Prostate gland (tissue), 2 donors: Measurements from ENCODE around the gene PKM. TPM values are rescaled to one million over a fixed set of nuclear protein-coding genes. Genes with fewer than 3 reads are reported as not detected.

Experiments used
- DNase-seq: peaks from one replicate; pipeline ENCODE4 v3.0.0-alpha.2; 2019; ENCODE audit warnings: low spot score
- H3K27ac ChIP-seq, 2 donors: fragments of 200-600 bp; sonication (generic); 2 replicates each; pipeline ENCODE4 v1.5.1; 2017 to 2019
- H3K27me3 ChIP-seq: fragments of 200-600 bp; sonication (generic); replicated peaks from 2 replicates; pipeline ENCODE4 v1.5.1; 2019; ENCODE audit not compliant: insufficient read depth
- H3K36me3 ChIP-seq, 2 donors: fragments of 200-600 bp; sonication (generic); 1 replicate in 1 of 2; 2 replicates in 1 of 2; pipeline versions ENCODE4 v1.5.1 to v1.8.1; 2017 to 2019
- H3K4me1 ChIP-seq: fragments of 200-600 bp; sonication (generic); replicated peaks from 2 replicates; pipeline ENCODE4 v1.5.1; 2019
- H3K4me3 ChIP-seq, 2 donors: fragments of 200-600 bp; sonication (generic); 2 replicates each; pipeline ENCODE4 v1.5.1; 2017 to 2019
- H3K9me3 ChIP-seq: fragments of 200-600 bp; sonication (generic); 2 replicates; pipeline ENCODE4 v1.5.1; 2017
- CTCF ChIP-seq, 4 experiments: fragments of 200-600 bp in 2 of 4; fragments of 450-650 bp in 2 of 4; sonication (generic) in 2 of 4; IDR thresholded peaks; 1 replicate in 3 of 4; 2 replicates in 1 of 4; pipeline ENCODE4 v1.5.1; 2016 to 2019; ENCODE audit warnings: antibody characterized with exemption in 4 of 4, mild to moderate bottlenecking in 2 of 4, moderate library complexity in 2 of 4
- POLR2A ChIP-seq: fragments of 450-650 bp; IDR thresholded peaks from one replicate; pipeline ENCODE4 v1.6.1; 2016; ENCODE audit warnings: antibody characterized with exemption, mild to moderate bottlenecking
- POLR2AphosphoS5 ChIP-seq: sonication (generic); formaldehyde crosslinking; IDR thresholded peaks from one replicate; pipeline ENCODE4 v1.6.1; 2017; ENCODE audit warnings: antibody characterized with exemption
- WGBS: methylation state at CpG from one replicate; pipeline ENCODE4 v1.1.5; 2018; 5-methylcytosine and 5-hydroxymethylcytosine counted together
- intact Hi-C: fragments of 100-400 bp; cut with DNase I; formaldehyde crosslinking; loops from one replicate; pipeline ENCODE4 v1.14.2; 2022
- total RNA-seq, 2 donors: library from RNA; depleted of rRNA; stranded (reverse); fragments of >200 nt; gene quantifications; one replicate each; pipeline ENCODE4 v1.1.0, GENCODE V29; 2016

PKM gene
- total RNA-seq, 2 donors from 2014 or later, result 470 to 513 TPM

GRCh38 chr15:72178976-72179585, 51.9 kb downstream of the PKM start:
- Histone ChIP-seq H3K27ac (no peak overlapping the region), H3K9me3 (no peaks in the 10 kb centered on the region), H3K4me3 (no peak overlapping the region), H3K27me3 (no peaks in the 10 kb centered on the region), H3K4me1 (peaks cover 4% of the 10 kb centered on the region), H3K36me3 (no peaks in the 10 kb centered on the region)
- intact Hi-C loops, result no loop called here
- DNase-seq, result no peak
- TF ChIP-seq POLR2A (no peak), CTCF (IDR thresholded peaks at IDR 0.05) (no peak), POLR2AphosphoS5 (no peak)
- WGBS, result 93% methylated on average over 13 of the region's 13 CpGs

DNA sequence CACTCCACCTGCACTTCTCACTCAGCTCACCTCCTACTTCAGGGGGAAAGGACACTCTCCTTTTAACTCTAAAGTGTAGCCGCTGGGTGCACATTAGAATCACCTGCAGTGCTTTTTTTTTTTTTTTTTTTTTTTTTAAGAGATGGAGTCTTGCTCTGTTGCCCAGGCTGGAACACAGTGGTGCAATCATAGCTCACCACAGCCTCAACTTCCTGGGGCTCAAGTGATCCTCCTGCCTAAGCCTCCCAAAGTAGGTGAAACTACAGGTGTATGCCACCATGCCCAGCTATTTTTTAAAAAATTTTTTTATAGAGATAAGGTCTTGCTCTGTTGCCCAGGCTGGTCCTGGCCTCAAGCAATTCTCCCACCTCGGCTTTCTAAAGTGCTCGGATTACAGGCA, 54.2 kb downstream of the PKM start:
- Histone ChIP-seq H3K27ac (no peak overlapping the region), H3K4me3 (no peak overlapping the region), H3K4me1 (peaks cover 4% of the 10 kb centered on the region), H3K36me3 (no peaks in the 10 kb centered on the region), H3K9me3 (no peaks in the 10 kb centered on the region), H3K27me3 (no peaks in the 10 kb centered on the region)
- WGBS, result 87% methylated on average over 3 of the region's 3 CpGs
- TF ChIP-seq POLR2AphosphoS5 (no peak), POLR2A (no peak)
- intact Hi-C loops, result no loop called here
- no peak for DNase-seq

- intact Hi-C loops, result no loop called here
- WGBS, result 84% methylated on average over 6 of the region's 6 CpGs
- H3K4me1 ChIP-seq, result peaks cover 4% of the 10 kb centered on the region
- H3K27me3 ChIP-seq, result no peaks in the 10 kb centered on the region
- DNase-seq, result no peak
- no peak for TF ChIP-seq CTCF (IDR thresholded peaks at IDR 0.05)
- TF ChIP-seq POLR2A, result no peak
- no peak for TF ChIP-seq POLR2AphosphoS5
- H3K36me3 ChIP-seq, result no peaks in the 10 kb centered on the region
- H3K9me3 ChIP-seq, result no peaks in the 10 kb centered on the region
- no peak overlapping the region for H3K4me3 ChIP-seq
- no peak overlapping the region for H3K27ac ChIP-seq
Measured at GRCh38 chr15:72176159-72176558, 54.8 kb downstream of the PKM start.

DNA sequence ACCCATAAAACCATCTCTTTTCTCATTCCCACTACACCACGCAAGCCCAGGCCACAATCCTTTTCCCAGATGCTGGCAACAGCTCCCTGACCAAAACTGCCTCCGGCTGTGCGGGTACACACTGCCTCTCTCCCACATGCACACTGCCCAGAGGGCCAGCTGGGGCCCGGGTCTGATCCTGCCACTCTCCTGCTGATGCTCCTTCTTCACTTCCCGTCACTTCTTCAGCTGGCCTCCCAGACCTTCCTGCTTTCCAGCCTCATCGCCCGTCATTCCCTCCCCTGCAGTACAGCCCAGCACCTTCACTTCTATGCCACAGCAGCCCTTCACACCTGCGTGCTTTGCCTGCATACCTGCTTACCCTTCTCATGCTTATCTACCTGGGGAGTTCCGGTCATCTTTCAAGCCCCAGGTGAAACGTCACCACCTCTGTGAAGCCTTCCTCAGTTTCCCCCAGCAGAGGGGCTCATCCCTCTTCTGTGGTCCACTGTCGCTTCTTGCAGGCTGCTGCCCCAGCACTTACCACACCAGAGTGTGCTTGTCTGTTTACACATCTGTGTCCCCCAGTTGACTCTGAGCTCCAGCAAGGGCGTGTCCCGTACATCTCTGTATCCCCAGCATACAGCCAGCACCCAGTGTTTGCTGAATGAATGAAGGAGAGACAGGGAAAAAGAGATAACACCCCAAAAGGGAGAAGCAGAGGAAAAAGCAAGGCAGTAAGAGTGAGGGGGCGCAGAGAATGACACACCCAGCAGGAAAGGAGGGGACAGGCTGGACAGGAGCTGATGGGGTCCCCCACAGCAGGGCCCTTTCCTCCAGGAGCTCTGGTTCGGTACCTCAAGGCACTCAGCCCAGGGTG, 55.6 kb downstream of the PKM start:
- peak; percentile 26 for DNase-seq
- Histone ChIP-seq H3K27ac (peak overlapping the region in 1 of 2 donors; percentile 66), H3K9me3 (no peaks in the 10 kb centered on the region)

More for the DNA sequence above, 55.6 kb downstream of the PKM start:
- H3K4me3 ChIP-seq, result no peak overlapping the region
- 57% methylated on average over 15 of the region's 15 CpGs for WGBS
- H3K4me1 ChIP-seq, result peaks cover 4% of the 10 kb centered on the region
- H3K36me3 ChIP-seq, result no peaks in the 10 kb centered on the region
- H3K27me3 ChIP-seq, result no peaks in the 10 kb centered on the region
- TF ChIP-seq POLR2AphosphoS5 (no peak), CTCF (IDR thresholded peaks at IDR 0.05) (no peak), POLR2A (no peak)
- intact Hi-C loops, result no loop called here
